WTC11 (cell line): ENCODE results near the gene ZNRF3. TPM values are rescaled to one million over a fixed set of nuclear protein-coding genes. Genes with fewer than 3 reads are reported as not detected.

Experiments
- ATAC-seq: fragments of 200-7000 bp; cut with Tn5 transposase; 2 replicates; pipeline ENCODE4 v1.10.0; 2021; ENCODE audit warnings: mild to moderate bottlenecking, moderate library complexity
- CTCF ChIA-PET: fragments of 300-600 bp; sonication (Branson Sonifier 250); formaldehyde crosslinking; loops from one replicate; lab custom pipeline; 2021; ENCODE audit warnings: antibody characterized with exemption; lab: Charles Lee
- POLR2A ChIA-PET: fragments of 350-600 bp; sonication (Branson Sonifier 250); formaldehyde crosslinking; loops from one replicate; lab custom pipeline; 2021; ENCODE audit warnings: antibody characterized with exemption; lab: Charles Lee
- DNase-seq: peaks from one replicate; pipeline ENCODE4 v3.0.0; 2021; ENCODE audit warnings: low spot score
- H3K27ac Mint-ChIP-seq: 2 replicates; pipeline ENCODE4 v1.8.0; 2021; ENCODE audit warnings: mixed read lengths
- H3K27me3 Mint-ChIP-seq: 2 replicates; pipeline ENCODE4 v1.8.0; 2021; ENCODE audit warnings: low read depth, mild to moderate bottlenecking, moderate library complexity, mixed read lengths
- H3K36me3 Mint-ChIP-seq: 2 replicates; pipeline ENCODE4 v1.8.0; 2021; ENCODE audit warnings: mixed read lengths
- H3K4me1 Mint-ChIP-seq: 2 replicates; pipeline ENCODE4 v1.8.0; 2022; ENCODE audit warnings: mixed read lengths
- H3K4me3 Mint-ChIP-seq: 2 replicates; pipeline ENCODE4 v1.8.0; 2021; ENCODE audit warnings: mild to moderate bottlenecking, moderate library complexity, mixed read lengths
- H3K9me3 Mint-ChIP-seq: 2 replicates; pipeline ENCODE4 v1.8.0; 2021; ENCODE audit warnings: mixed read lengths
- CTCF ChIP-seq: fragments of 200-600 bp; IDR thresholded peaks from 2 replicates; pipeline ENCODE4 v1.8.0; 2022; ENCODE audit warnings: antibody characterized with exemption
- E2F4 ChIP-seq: sonication (generic); formaldehyde crosslinking; IDR thresholded peaks from 2 replicates; pipeline ENCODE4 v1.8.1; 2022; ENCODE audit warnings: low read depth, mild to moderate bottlenecking, moderate library complexity, missing genetic modification reagents, borderline replicate concordance
- ERG ChIP-seq: fragments of 250-450 bp; sonication (Bioruptor Pico); IDR thresholded peaks from 2 replicates; pipeline ENCODE4 v1.8.0; 2021; ENCODE audit warnings: mild to moderate bottlenecking
- FOXK1 ChIP-seq: sonication (generic); formaldehyde crosslinking; IDR thresholded peaks from 2 replicates; pipeline ENCODE4 v1.8.0; 2022; ENCODE audit warnings: mild to moderate bottlenecking, moderate library complexity, missing genetic modification reagents
- MXD4 ChIP-seq: fragments of 250-450 bp; sonication (Bioruptor Pico); IDR thresholded peaks from 2 replicates; pipeline ENCODE4 v1.8.0; 2021; ENCODE audit warnings: mild to moderate bottlenecking, moderate library complexity, borderline replicate concordance
- NR3C1 ChIP-seq: sonication (generic); formaldehyde crosslinking; conservative IDR thresholded peaks from 2 replicates; pipeline ENCODE4 v1.8.1; 2023; ENCODE audit warnings: low read depth, mild to moderate bottlenecking, missing genetic modification reagents
- SMAD3 ChIP-seq: sonication (generic); formaldehyde crosslinking; IDR thresholded peaks from 2 replicates; pipeline ENCODE4 v1.8.0; 2022; ENCODE audit warnings: missing genetic modification reagents, mild to moderate bottlenecking, borderline replicate concordance
- SMAD4 ChIP-seq: sonication (generic); formaldehyde crosslinking; IDR thresholded peaks from 2 replicates; pipeline ENCODE4 v1.8.0; 2022; ENCODE audit warnings: mild to moderate bottlenecking, missing genetic modification reagents
- ZNF232 ChIP-seq: sonication (generic); formaldehyde crosslinking; IDR thresholded peaks from 2 replicates; pipeline ENCODE4 v1.8.0; 2022; ENCODE audit warnings: mild to moderate bottlenecking, missing genetic modification reagents
- ZNF396 ChIP-seq: fragments of 250-450 bp; sonication (Bioruptor Pico); IDR thresholded peaks from 2 replicates; pipeline ENCODE4 v1.8.0; 2021; ENCODE audit warnings: mild to moderate bottlenecking, moderate library complexity, borderline replicate concordance
- total RNA-seq: library from RNA; stranded (reverse); gene quantifications from 3 replicates; pipeline ENCODE4 v1.2.3, GENCODE V29; 2021
- TF ChIP-seq, protein P1 (sequence below): fragments of 250-450 bp; sonication (Bioruptor Pico); conservative IDR thresholded peaks from 2 replicates; pipeline ENCODE4 v1.9.0; 2021; ENCODE audit warnings: mild to moderate bottlenecking
- TF ChIP-seq, protein P2 (sequence below): sonication (generic); formaldehyde crosslinking; IDR thresholded peaks from 2 replicates; pipeline ENCODE4 v1.8.1; 2023; ENCODE audit warnings: mild to moderate bottlenecking, moderate library complexity, missing genetic modification reagents
- TF ChIP-seq, protein P3 (sequence below): sonication (generic); formaldehyde crosslinking; IDR thresholded peaks from 2 replicates; pipeline ENCODE4 v1.8.1; 2023; ENCODE audit warnings: mild to moderate bottlenecking, missing genetic modification reagents, moderate library complexity

ZNRF3 gene
- total RNA-seq, 1 experiment from 2014 or later: 25.4 TPM

- DNase-seq: no peak
- POLR2A ChIA-PET: no interaction called here
- CTCF ChIA-PET: no interaction called here
- no peak overlapping the region for H3K4me3 Mint-ChIP-seq
- ATAC-seq: no peak
- H3K36me3 Mint-ChIP-seq: peaks cover 35% of the 10 kb centered on the region
- peaks cover 56% of the 10 kb centered on the region for H3K4me1 Mint-ChIP-seq
- H3K9me3 Mint-ChIP-seq: 0 out of 2 replicates have a peak, but pooled peaks cover 2% of the 10 kb centered on the region
- no peak overlapping the region for H3K27ac Mint-ChIP-seq
- TF ChIP-seq, protein P1, sequence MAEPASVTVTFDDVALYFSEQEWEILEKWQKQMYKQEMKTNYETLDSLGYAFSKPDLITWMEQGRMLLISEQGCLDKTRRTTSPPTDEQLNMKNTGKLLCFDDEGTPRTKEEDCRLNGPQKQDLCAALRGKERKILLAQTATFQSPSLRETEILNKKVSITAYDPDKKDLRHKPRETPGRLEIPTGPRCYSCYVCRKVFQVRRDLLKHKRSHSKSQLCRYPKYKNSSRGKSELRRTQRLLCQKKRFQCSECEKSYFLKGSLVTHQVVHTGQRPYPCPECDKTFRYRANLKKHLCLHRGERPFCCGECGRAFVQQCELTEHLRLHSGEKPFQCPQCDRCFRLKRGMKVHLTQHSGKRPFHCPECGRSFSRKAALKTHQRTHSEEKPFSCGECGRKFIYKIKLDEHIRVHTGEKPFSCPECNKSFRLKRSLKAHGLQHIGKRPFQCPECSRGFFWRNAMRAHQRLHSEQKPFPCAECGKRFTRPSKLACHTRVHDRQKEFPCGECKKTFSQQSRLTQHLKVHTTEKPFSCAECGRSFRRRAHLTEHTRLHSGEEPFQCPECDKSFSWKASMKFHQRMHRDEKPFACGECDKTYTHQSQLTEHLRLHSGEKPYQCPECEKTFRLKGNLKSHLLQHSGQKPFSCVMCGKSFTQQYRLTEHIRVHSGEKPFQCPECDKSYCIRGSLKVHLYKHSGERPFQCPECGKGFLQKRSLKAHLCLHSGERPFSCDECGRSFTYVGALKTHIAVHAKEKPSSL (CRISPR knock-in tag): no peak
- TF ChIP-seq CTCF: no peak
- no peaks in the 10 kb centered on the region for H3K27me3 Mint-ChIP-seq
These were observed 112.2 kb downstream of the ZNRF3 start for GRCh38 chr22:28995551-28995950.

GRCh38 chr22:28997342-28997741, 114.0 kb downstream of the ZNRF3 start:
- no peak for ATAC-seq
- TF ChIP-seq E2F4 (CRISPR knock-in tag) (no peak), SMAD3 (CRISPR knock-in tag) (no peak), MXD4 (CRISPR knock-in tag) (no peak), ZNF232 (no peak), CTCF (no peak), ZNF396 (no peak), ERG (CRISPR knock-in tag) (no peak), NR3C1 (no peak), SMAD4 (CRISPR knock-in tag) (no peak), FOXK1 (no peak)
- TF ChIP-seq, protein P2, sequence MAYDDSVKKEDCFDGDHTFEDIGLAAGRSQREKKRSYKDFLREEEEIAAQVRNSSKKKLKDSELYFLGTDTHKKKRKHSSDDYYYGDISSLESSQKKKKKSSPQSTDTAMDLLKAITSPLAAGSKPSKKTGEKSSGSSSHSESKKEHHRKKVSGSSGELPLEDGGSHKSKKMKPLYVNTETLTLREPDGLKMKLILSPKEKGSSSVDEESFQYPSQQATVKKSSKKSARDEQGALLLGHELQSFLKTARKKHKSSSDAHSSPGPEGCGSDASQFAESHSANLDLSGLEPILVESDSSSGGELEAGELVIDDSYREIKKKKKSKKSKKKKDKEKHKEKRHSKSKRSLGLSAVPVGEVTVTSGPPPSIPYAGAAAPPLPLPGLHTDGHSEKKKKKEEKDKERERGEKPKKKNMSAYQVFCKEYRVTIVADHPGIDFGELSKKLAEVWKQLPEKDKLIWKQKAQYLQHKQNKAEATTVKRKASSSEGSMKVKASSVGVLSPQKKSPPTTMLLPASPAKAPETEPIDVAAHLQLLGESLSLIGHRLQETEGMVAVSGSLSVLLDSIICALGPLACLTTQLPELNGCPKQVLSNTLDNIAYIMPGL: no peak
- TF ChIP-seq, protein P3, sequence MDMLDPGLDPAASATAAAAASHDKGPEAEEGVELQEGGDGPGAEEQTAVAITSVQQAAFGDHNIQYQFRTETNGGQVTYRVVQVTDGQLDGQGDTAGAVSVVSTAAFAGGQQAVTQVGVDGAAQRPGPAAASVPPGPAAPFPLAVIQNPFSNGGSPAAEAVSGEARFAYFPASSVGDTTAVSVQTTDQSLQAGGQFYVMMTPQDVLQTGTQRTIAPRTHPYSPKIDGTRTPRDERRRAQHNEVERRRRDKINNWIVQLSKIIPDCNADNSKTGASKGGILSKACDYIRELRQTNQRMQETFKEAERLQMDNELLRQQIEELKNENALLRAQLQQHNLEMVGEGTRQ: no peak
- CTCF ChIA-PET: interaction anchor here (0.6 kb wide), 1 partner anchor 1112 kb away, joined by 4 read pairs; no protein-coding TSS in a partner anchor
- Mint-ChIP-seq H3K36me3 (peaks cover 25% of the 10 kb centered on the region), H3K27me3 (no peaks in the 10 kb centered on the region), H3K4me1 (peaks cover 54% of the 10 kb centered on the region), H3K4me3 (no peak overlapping the region), H3K9me3 (0 out of 2 replicates have a peak, but pooled peaks cover 5% of the 10 kb centered on the region), H3K27ac (peak overlapping the region; percentile 89)
- POLR2A ChIA-PET: interaction anchor here (0.6 to 0.7 kb wide), 2 partner anchors 7 to 29 kb away, joined by 3 to 5 read pairs; no protein-coding TSS in a partner anchor
- DNase-seq: no peak
